ENCODE data around the gene NENF.
"Not testable (repeated sequence)": the region's sequence is repeated elsewhere in the genome, so short reads cannot be mapped to it uniquely, and the experiment has no call there.

NENF gene

GRCh38 chr1:212432661-212433576 is at the start of gene NENF:
Gene NENF (plus strand): TSS chr1:212432920. CDS start chr1:212432944, 24 bp downstream.
- DNase-seq: peak; percentile 59

- no peak for DNase-seq
Measured at GRCh38 chr1:212386029-212386428, 46.7 kb upstream of the NENF start.

GRCh38 chr1:212388985-212389716 is 43.6 kb upstream of the NENF start:
- DNase-seq: no peak

- not testable (repeated sequence) for DNase-seq
Measured at GRCh38 chr1:212395678-212396437, 36.9 kb upstream of the NENF start.

- DNase-seq: no peak
Measured at GRCh38 chr1:212396638-212397037, 36.1 kb upstream of the NENF start.

GRCh38 chr1:212397171-212397570 is 35.5 kb upstream of the NENF start:
- no peak for DNase-seq

GRCh38 chr1:212401042-212401441 is 31.7 kb upstream of the NENF start:
- no peak for DNase-seq

- DNase-seq: no peak
Measured at GRCh38 chr1:212401838-212402582, 30.7 kb upstream of the NENF start.

- no peak for DNase-seq
Measured at GRCh38 chr1:212402666-212403321, 29.9 kb upstream of the NENF start.

GRCh38 chr1:212410231-212410820 is 22.4 kb upstream of the NENF start:
- no peak for DNase-seq

GRCh38 chr1:212412374-212412773 is 20.3 kb upstream of the NENF start:
- no peak for DNase-seq

GRCh38 chr1:212413902-212414327 is 18.8 kb upstream of the NENF start:
- DNase-seq: no peak

GRCh38 chr1:212414328-212415106 is 18.2 kb upstream of the NENF start, which contains the start of gene PACC1:
Gene PACC1 (minus strand): TSS chr1:212414886. CDS start chr1:212414757, 129 bp downstream.
- DNase-seq: peak; percentile 82

- no peak for DNase-seq
Measured at GRCh38 chr1:212415107-212415841, 17.4 kb upstream of the NENF start.

- no peak for DNase-seq
Measured at GRCh38 chr1:212421165-212421564, 11.6 kb upstream of the NENF start.

- DNase-seq: no peak
Measured at GRCh38 chr1:212423879-212424278, 8.8 kb upstream of the NENF start.

- DNase-seq: no peak
Measured at GRCh38 chr1:212428496-212428895, 4.2 kb upstream of the NENF start.

GRCh38 chr1:212430416-212430815 is 2.3 kb upstream of the NENF start:
- no peak for DNase-seq

- no peak for DNase-seq
Measured at GRCh38 chr1:212430955-212431394, 1.7 kb upstream of the NENF start.

GRCh38 chr1:212431644-212432043 is 1.1 kb upstream of the NENF start:
- no peak for DNase-seq
